ENCODE measurements around the gene KHK. TPM values are rescaled to one million over a fixed set of nuclear protein-coding genes. Genes with fewer than 3 reads are reported as not detected.

Gene KHK
- total RNA-seq, 1 donor: 0.36 TPM

DNA sequence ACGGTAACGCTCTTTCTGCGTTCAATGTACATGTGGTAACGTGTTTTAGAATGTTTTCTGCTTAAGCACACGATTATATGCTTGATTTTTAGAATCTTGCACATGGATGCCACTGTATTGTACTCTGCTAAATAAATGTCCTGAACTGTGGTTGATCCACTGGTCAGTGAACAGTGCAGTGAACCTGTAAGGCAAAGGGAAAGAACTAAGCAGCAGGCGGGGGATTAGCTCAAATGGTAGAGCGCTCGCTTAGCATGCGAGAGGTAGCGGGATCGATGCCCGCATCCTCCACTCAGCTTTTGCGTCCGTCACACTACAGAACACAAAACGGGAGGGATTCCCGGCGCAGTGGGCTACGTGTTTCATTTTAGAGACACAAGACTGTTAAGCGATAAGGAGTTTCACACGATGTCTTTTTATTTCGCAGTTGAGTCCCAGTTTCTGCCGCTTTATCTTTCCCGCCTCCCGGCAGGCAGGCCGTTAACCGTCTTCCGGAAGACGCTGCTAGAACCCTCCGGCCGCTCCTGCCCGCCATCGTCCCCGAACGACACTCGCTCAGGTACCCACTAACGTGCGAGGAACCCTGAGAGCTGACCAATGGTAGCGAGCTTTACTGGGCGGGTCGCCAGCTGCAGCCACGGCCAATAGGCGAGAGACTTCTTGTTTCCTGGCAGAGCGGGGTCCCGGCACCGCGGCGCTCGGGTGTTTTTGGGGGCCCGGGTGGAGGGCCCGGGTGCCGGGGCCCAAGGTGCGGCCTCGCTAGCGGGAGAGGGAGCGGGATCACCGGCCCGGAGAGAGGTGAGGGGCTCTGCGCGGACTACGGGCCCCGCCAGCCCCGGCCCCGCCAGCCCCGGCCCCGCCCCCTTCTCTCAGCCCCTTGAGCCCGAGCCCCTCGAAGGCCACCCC is 35.3 kb upstream of the KHK start, which contains the start of gene AGBL5:
AGBL5 (plus strand) TSS at position 673 of the 906 bp plus-strand sequence. CDS start 1,291 bp downstream, outside the sequence.
- no peaks in the 10 kb centered on the region for H3K9me3 ChIP-seq (ENCODE audit: low read depth, low read length)
- peak within 1 kb of the TSS; percentile 89 for H3K4me3 ChIP-seq (ENCODE audit: insufficient read depth, low read length)
- H2AFZ ChIP-seq (ENCODE audit: low read length): peak within 1 kb of the TSS; percentile 87
- peaks cover 3% of the 10 kb centered on the region for H4K20me1 ChIP-seq (ENCODE audit: insufficient read depth, low read length)
- H3K36me3 ChIP-seq (ENCODE audit: insufficient read depth, low read length): peaks cover 26% of the 10 kb centered on the region
- no peaks in the 10 kb centered on the region for H3K27me3 ChIP-seq (ENCODE audit: insufficient read depth, low read length)
- peaks cover 2% of the 10 kb centered on the region for H3K79me2 ChIP-seq (ENCODE audit: insufficient read depth, low read length)
- H3K27ac ChIP-seq (ENCODE audit: low read depth, low read length): peak within 1 kb of the TSS; percentile 86
- TF ChIP-seq, protein P1, sequence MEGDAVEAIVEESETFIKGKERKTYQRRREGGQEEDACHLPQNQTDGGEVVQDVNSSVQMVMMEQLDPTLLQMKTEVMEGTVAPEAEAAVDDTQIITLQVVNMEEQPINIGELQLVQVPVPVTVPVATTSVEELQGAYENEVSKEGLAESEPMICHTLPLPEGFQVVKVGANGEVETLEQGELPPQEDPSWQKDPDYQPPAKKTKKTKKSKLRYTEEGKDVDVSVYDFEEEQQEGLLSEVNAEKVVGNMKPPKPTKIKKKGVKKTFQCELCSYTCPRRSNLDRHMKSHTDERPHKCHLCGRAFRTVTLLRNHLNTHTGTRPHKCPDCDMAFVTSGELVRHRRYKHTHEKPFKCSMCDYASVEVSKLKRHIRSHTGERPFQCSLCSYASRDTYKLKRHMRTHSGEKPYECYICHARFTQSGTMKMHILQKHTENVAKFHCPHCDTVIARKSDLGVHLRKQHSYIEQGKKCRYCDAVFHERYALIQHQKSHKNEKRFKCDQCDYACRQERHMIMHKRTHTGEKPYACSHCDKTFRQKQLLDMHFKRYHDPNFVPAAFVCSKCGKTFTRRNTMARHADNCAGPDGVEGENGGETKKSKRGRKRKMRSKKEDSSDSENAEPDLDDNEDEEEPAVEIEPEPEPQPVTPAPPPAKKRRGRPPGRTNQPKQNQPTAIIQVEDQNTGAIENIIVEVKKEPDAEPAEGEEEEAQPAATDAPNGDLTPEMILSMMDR (IDR thresholded peaks at IDR 0.05; ENCODE audit: extremely low read depth, low read depth, low read length): no peak
- H3K4me2 ChIP-seq (ENCODE audit: insufficient read depth, low read length): peak within 1 kb of the TSS; percentile 97
- DNase-seq (ENCODE audit: insufficient read length, low spot score, missing footprints): peak; percentile 100
- peaks cover 12% of the 10 kb centered on the region for H3K4me1 ChIP-seq (ENCODE audit: insufficient read depth, low read length)

DNA sequence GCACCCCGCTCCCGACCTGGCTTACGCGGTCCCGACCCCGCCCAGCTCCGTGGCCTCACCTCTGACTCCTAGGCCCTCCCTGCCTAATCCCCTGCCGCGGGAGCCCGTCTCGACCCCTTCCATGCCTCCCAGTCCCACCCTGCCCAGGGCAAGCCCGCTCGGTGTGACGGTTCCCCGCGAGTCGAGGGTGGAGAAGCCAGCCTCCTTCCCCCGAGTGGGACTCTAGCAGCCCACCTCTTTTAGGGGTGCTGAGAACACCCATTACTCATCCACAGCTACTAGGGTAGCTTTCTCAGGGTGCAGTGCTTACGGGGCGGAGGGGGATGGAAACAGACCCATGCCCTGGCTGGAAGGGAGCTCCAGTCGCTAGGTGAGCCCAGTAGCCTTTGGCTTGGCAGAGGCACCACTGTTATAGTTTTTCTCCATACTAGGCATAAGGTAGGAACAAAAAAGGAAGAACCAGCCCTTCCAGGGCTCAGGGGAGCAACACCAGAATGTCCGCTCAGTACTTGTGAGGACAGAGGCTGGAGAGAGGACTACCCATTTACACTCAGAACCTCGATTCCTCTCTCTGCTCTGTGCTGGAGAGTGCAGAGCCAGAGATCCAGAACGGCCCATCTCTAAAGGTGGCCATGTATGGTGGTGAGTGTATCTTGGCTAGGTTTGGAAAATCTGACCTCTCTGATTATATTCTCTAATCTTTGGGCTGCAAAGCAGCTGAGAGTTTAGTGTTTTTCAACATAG is 34.5 kb upstream of the KHK start:
- Histone ChIP-seq H3K27ac (ENCODE audit: low read depth, low read length) (peak overlapping the region; percentile 17), H3K4me2 (ENCODE audit: insufficient read depth, low read length) (peak overlapping the region; percentile 97), H3K9me3 (ENCODE audit: low read depth, low read length) (no peaks in the 10 kb centered on the region), H3K27me3 (ENCODE audit: insufficient read depth, low read length) (no peaks in the 10 kb centered on the region), H3K36me3 (ENCODE audit: insufficient read depth, low read length) (peaks cover 34% of the 10 kb centered on the region), H3K79me2 (ENCODE audit: insufficient read depth, low read length) (peaks cover 2% of the 10 kb centered on the region), H3K4me1 (ENCODE audit: insufficient read depth, low read length) (peaks cover 12% of the 10 kb centered on the region), H3K4me3 (ENCODE audit: insufficient read depth, low read length) (peak overlapping the region; percentile 89), H2AFZ (ENCODE audit: low read length) (peak overlapping the region; percentile 87), H4K20me1 (ENCODE audit: insufficient read depth, low read length) (peaks cover 3% of the 10 kb centered on the region)
- DNase-seq (ENCODE audit: insufficient read length, low spot score, missing footprints): peak; percentile 83
- TF ChIP-seq, protein P1 (IDR thresholded peaks at IDR 0.05; ENCODE audit: extremely low read depth, low read depth, low read length): no peak

DNA sequence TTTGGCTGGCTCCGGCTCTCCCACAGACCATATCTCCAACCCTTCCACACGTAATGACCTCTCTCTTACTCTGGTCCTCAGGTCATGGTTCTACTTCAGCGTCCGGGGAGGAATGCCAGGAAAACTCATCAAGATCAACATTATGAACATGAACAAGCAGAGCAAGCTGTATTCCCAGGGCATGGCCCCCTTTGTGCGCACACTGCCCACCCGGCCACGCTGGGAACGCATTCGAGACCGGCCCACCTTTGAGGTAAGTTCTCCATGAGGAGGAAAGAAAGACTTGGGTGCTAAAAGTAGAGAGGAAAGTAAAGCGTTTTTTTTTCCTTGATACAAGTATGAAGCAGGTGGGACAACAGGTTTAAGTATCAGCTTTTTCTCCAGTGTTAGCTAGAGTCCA is 33.3 kb upstream of the KHK start:
- no peak for DNase-seq (ENCODE audit: insufficient read length, low spot score, missing footprints)
- TF ChIP-seq, protein P1 (IDR thresholded peaks at IDR 0.05; ENCODE audit: extremely low read depth, low read depth, low read length): no peak
- no peak overlapping the region for H3K4me3 ChIP-seq (ENCODE audit: insufficient read depth, low read length)
- H3K27me3 ChIP-seq (ENCODE audit: insufficient read depth, low read length): no peaks in the 10 kb centered on the region
- H2AFZ ChIP-seq (ENCODE audit: low read length): no peak overlapping the region
- H3K36me3 ChIP-seq (ENCODE audit: insufficient read depth, low read length): peaks cover 39% of the 10 kb centered on the region
- H3K4me2 ChIP-seq (ENCODE audit: insufficient read depth, low read length): no peak overlapping the region
- H3K9me3 ChIP-seq (ENCODE audit: low read depth, low read length): no peaks in the 10 kb centered on the region
- H4K20me1 ChIP-seq (ENCODE audit: insufficient read depth, low read length): peaks cover 3% of the 10 kb centered on the region
- H3K79me2 ChIP-seq (ENCODE audit: insufficient read depth, low read length): peaks cover 2% of the 10 kb centered on the region
- peaks cover 12% of the 10 kb centered on the region for H3K4me1 ChIP-seq (ENCODE audit: insufficient read depth, low read length)
- H3K27ac ChIP-seq (ENCODE audit: low read depth, low read length): no peak overlapping the region

Measured in osteoblast (primary cell).